RWPE2 (cell line): ENCODE measurements around the gene PPP1R26.
A peak's percentile ranks its signal among the peaks of the same experiment; 100 is the strongest.

Experiments
- ATAC-seq: fragments of 200-7000 bp; cut with Tn5 transposase; 3 replicates; pipeline ENCODE4 v1.9.1; 2021; ENCODE audit warnings: low read depth
- DNase-seq: peaks from one replicate; pipeline ENCODE4 v3.0.0-alpha.2; 2020; ENCODE audit warnings: low spot score
- H3K27ac ChIP-seq: fragments of 450-650 bp; 2 replicates; pipeline ENCODE4 v1.5.1; 2017; ENCODE audit warnings: mild to moderate bottlenecking; ENCODE audit not compliant: poor library complexity, severe bottlenecking
- H3K27me3 ChIP-seq: fragments of 250-450 bp; sonication (Bioruptor Pico); 2 replicates; pipeline ENCODE4 v1.5.1; 2021; ENCODE audit warnings: mild to moderate bottlenecking, moderate library complexity; ENCODE audit not compliant: insufficient read depth, poor library complexity, severe bottlenecking
- H3K36me3 ChIP-seq: fragments of 250-450 bp; sonication (Bioruptor Pico); 2 replicates; pipeline ENCODE4 v1.5.1; 2020; ENCODE audit warnings: low read depth, mild to moderate bottlenecking, moderate library complexity
- H3K4me1 ChIP-seq: fragments of 250-450 bp; sonication (Bioruptor Pico); 2 replicates; pipeline ENCODE4 v1.5.1; 2021; ENCODE audit warnings: mild to moderate bottlenecking, moderate library complexity; ENCODE audit not compliant: insufficient read depth, poor library complexity, severe bottlenecking
- H3K4me3 ChIP-seq: fragments of 250-450 bp; sonication (Bioruptor Pico); 2 replicates; pipeline ENCODE4 v1.5.1; 2021; ENCODE audit warnings: mild to moderate bottlenecking, moderate library complexity; ENCODE audit not compliant: severe bottlenecking
- H3K9me3 ChIP-seq: fragments of 250-450 bp; sonication (Bioruptor Pico); 2 replicates; pipeline ENCODE4 v1.5.1; 2021; ENCODE audit warnings: mild to moderate bottlenecking, moderate library complexity; ENCODE audit not compliant: severe bottlenecking
- CTCF ChIP-seq: fragments of 450-650 bp; IDR thresholded peaks from one replicate; pipeline ENCODE4 v1.5.1; 2017; ENCODE audit warnings: mild to moderate bottlenecking, moderate library complexity; ENCODE audit not compliant: poor library complexity, severe bottlenecking

Gene PPP1R26

GRCh38 chr9:135491764-135492163, 12.2 kb downstream of the PPP1R26 start:
- no peak for TF ChIP-seq CTCF
- Histone ChIP-seq H3K36me3 (peaks cover 16% of the 10 kb centered on the region), H3K4me3 (no peak overlapping the region), H3K27ac (no peak overlapping the region), H3K9me3 (no peaks in the 10 kb centered on the region), H3K4me1 (no peaks in the 10 kb centered on the region), H3K27me3 (no peaks in the 10 kb centered on the region)
- no peak for ATAC-seq
- DNase-seq: no peak

GRCh38 chr9:135492886-135493669, 13.5 kb downstream of the PPP1R26 start:
- H3K27me3 ChIP-seq: no peaks in the 10 kb centered on the region
- no peak for TF ChIP-seq CTCF
- no peaks in the 10 kb centered on the region for H3K4me1 ChIP-seq
- no peak for ATAC-seq
- no peak overlapping the region for H3K4me3 ChIP-seq
- no peak overlapping the region for H3K27ac ChIP-seq
- no peaks in the 10 kb centered on the region for H3K9me3 ChIP-seq
- peak; percentile 52 for DNase-seq
- peaks cover 10% of the 10 kb centered on the region for H3K36me3 ChIP-seq

- no peak for TF ChIP-seq CTCF
- Histone ChIP-seq H3K36me3 (no peaks in the 10 kb centered on the region), H3K27me3 (no peaks in the 10 kb centered on the region), H3K4me3 (no peak overlapping the region), H3K9me3 (no peaks in the 10 kb centered on the region), H3K4me1 (no peaks in the 10 kb centered on the region), H3K27ac (no peak overlapping the region)
- ATAC-seq: no peak
- DNase-seq: peak; percentile 34
Observed at GRCh38 chr9:135494791-135495559, 15.4 kb downstream of the PPP1R26 start.

GRCh38 chr9:135498381-135499126, 19.0 kb downstream of the PPP1R26 start:
- TF ChIP-seq CTCF: no peak
- Histone ChIP-seq H3K4me1 (no peaks in the 10 kb centered on the region), H3K27me3 (no peaks in the 10 kb centered on the region), H3K9me3 (no peaks in the 10 kb centered on the region), H3K36me3 (peaks cover 14% of the 10 kb centered on the region), H3K27ac (no peak overlapping the region), H3K4me3 (no peak overlapping the region)
- peak; percentile 24 for DNase-seq
- no peak for ATAC-seq
